SH-SY5Y (cell line): ENCODE data around the gene XK.

Experiments used
- GATA2 ChIP-seq: IDR thresholded peaks from 2 replicates; pipeline ENCODE4 v1.6.1; 2011; ENCODE audit warnings: mild to moderate bottlenecking, low read depth, low read length
- GATA3 ChIP-seq: IDR thresholded peaks from 2 replicates; pipeline ENCODE4 v1.6.1; 2011; ENCODE audit warnings: low read depth, mild to moderate bottlenecking, low read length, moderate library complexity

DNA sequence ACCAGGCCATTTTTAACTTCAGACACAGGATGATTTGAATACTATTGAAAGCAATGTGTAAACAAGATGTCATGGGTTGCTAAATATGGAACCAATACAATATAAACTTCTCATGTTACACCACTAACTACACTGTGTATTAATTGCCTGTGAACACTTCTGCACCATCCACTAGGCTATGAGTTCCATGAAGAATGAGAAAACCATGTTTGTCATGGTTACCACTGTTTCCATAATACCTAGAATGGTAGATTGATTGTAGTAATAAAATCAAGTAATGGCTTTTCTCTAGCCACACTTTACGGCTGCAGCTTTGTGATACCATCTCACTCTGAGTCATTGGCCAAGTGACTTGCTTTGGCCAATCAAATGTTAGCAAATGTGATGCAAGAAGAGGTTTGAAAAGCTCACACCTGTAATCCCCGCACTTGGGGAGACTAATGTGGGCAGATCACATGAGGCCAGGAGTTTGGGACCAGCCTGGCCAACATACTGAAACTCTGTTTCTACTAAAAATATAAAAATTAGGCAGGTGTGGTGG is 74.4 kb downstream of the XK start:
- TF ChIP-seq GATA3, result no peak
- TF ChIP-seq GATA2, result no peak
